Glutamatergic neuron (in vitro differentiated cells): ENCODE measurements around the gene DPP4. TPM values are rescaled to one million over a fixed set of nuclear protein-coding genes. Genes with fewer than 3 reads are reported as not detected.
"Not testable (repeated sequence)": the region's sequence is repeated elsewhere in the genome, so short reads cannot be mapped to it uniquely, and the experiment has no call there.

Experiments
- DNase-seq: peaks from one replicate; pipeline ENCODE4 v3.0.0; 2022
- H3K27ac Mint-ChIP-seq: one replicate; pipeline ENCODE4 v1.8.0; 2020; ENCODE audit warnings: mild to moderate bottlenecking, mixed read lengths, inconsistent platforms; ENCODE audit not compliant: unreplicated experiment
- H3K27me3 Mint-ChIP-seq: one replicate; pipeline ENCODE4 v1.8.0; 2020; ENCODE audit warnings: mild to moderate bottlenecking, moderate library complexity, mixed read lengths, inconsistent platforms; ENCODE audit not compliant: unreplicated experiment
- H3K36me3 Mint-ChIP-seq: one replicate; pipeline ENCODE4 v1.8.0; 2020; ENCODE audit warnings: mild to moderate bottlenecking, mixed read lengths, inconsistent platforms; ENCODE audit not compliant: unreplicated experiment
- H3K4me1 Mint-ChIP-seq: one replicate; pipeline ENCODE4 v1.8.0; 2020; ENCODE audit warnings: mild to moderate bottlenecking, low read depth, mixed read lengths, inconsistent platforms; ENCODE audit not compliant: unreplicated experiment
- H3K4me3 Mint-ChIP-seq: one replicate; pipeline ENCODE4 v1.8.0; 2020; ENCODE audit warnings: mild to moderate bottlenecking, mixed read lengths, inconsistent platforms; ENCODE audit not compliant: unreplicated experiment
- H3K9me3 Mint-ChIP-seq: one replicate; pipeline ENCODE4 v1.8.0; 2020; ENCODE audit warnings: mild to moderate bottlenecking, moderate library complexity, mixed read lengths, inconsistent platforms; ENCODE audit not compliant: unreplicated experiment
- CTCF ChIP-seq: fragments of 200-600 bp; sonication (generic); IDR thresholded peaks from one replicate; pipeline ENCODE4 v1.5.0; 2021; ENCODE audit not compliant: partially characterized antibody, unreplicated experiment
- total RNA-seq: library from RNA; stranded (reverse); fragmentation: NEBNext Ultra II Directional; extraction: Animal tissue kit (Norgen Biotek cat#: 25700); gene quantifications from one replicate; pipeline ENCODE4 v1.2.1, GENCODE V29; 2021; ENCODE audit not compliant: unreplicated experiment

Gene DPP4
- total RNA-seq, 1 donor from 2014 or later: 0.20 TPM

- no peak for DNase-seq
- Mint-ChIP-seq H3K27me3 (no peaks in the 10 kb centered on the region), H3K36me3 (no peaks in the 10 kb centered on the region), H3K9me3 (no peaks in the 10 kb centered on the region), H3K4me3 (no peak overlapping the region), H3K27ac (no peak overlapping the region), H3K4me1 (no peaks in the 10 kb centered on the region)
- no peak for TF ChIP-seq CTCF
Measured at GRCh38 chr2:161962160-161962559, 111.9 kb downstream of the DPP4 start.

- no peaks in the 10 kb centered on the region for H3K36me3 Mint-ChIP-seq
- H3K4me1 Mint-ChIP-seq: no peaks in the 10 kb centered on the region
Measured at GRCh38 chr2:161961061-161961460, 113.0 kb downstream of the DPP4 start.

GRCh38 chr2:161956738-161957137 is 117.3 kb downstream of the DPP4 start:
- H3K27me3 Mint-ChIP-seq: no peaks in the 10 kb centered on the region
- no peak for DNase-seq
- H3K27ac Mint-ChIP-seq: no peak overlapping the region
- H3K4me3 Mint-ChIP-seq: no peak overlapping the region
- no peak for TF ChIP-seq CTCF
- H3K9me3 Mint-ChIP-seq: no peaks in the 10 kb centered on the region
- no peaks in the 10 kb centered on the region for H3K36me3 Mint-ChIP-seq
- H3K4me1 Mint-ChIP-seq: no peaks in the 10 kb centered on the region

More at GRCh38 chr2:161961061-161961460, 113.0 kb downstream of the DPP4 start:
- Mint-ChIP-seq H3K27me3 (no peaks in the 10 kb centered on the region), H3K9me3 (no peaks in the 10 kb centered on the region), H3K4me3 (no peak overlapping the region), H3K27ac (no peak overlapping the region)
- no peak for DNase-seq
- TF ChIP-seq CTCF: no peak

- H3K27me3 Mint-ChIP-seq: no peaks in the 10 kb centered on the region
- no peaks in the 10 kb centered on the region for H3K36me3 Mint-ChIP-seq
- no peak overlapping the region for H3K27ac Mint-ChIP-seq
- DNase-seq: no peak
- no peaks in the 10 kb centered on the region for H3K4me1 Mint-ChIP-seq
- H3K4me3 Mint-ChIP-seq: no peak overlapping the region
- H3K9me3 Mint-ChIP-seq: no peaks in the 10 kb centered on the region
- no peak for TF ChIP-seq CTCF
Measured at GRCh38 chr2:161955211-161955610, 118.8 kb downstream of the DPP4 start.

GRCh38 chr2:161954103-161954502 is 119.9 kb downstream of the DPP4 start:
- no peak for DNase-seq
- no peak overlapping the region for H3K27ac Mint-ChIP-seq
- H3K27me3 Mint-ChIP-seq: no peaks in the 10 kb centered on the region
- no peaks in the 10 kb centered on the region for H3K9me3 Mint-ChIP-seq
- no peaks in the 10 kb centered on the region for H3K4me1 Mint-ChIP-seq
- no peaks in the 10 kb centered on the region for H3K36me3 Mint-ChIP-seq
- TF ChIP-seq CTCF: no peak
- no peak overlapping the region for H3K4me3 Mint-ChIP-seq

GRCh38 chr2:161953367-161953766 is 120.6 kb downstream of the DPP4 start:
- not testable (repeated sequence) for H3K4me3 Mint-ChIP-seq, H3K9me3 Mint-ChIP-seq

More at GRCh38 chr2:161953367-161953766, 120.6 kb downstream of the DPP4 start:
- H3K27me3 Mint-ChIP-seq, H3K4me1 Mint-ChIP-seq, H3K27ac Mint-ChIP-seq, DNase-seq, H3K36me3 Mint-ChIP-seq: not testable (repeated sequence)
